ENCODE results near the gene ADM2. TPM values are rescaled to one million over a fixed set of nuclear protein-coding genes. Genes with fewer than 3 reads are reported as not detected.

Gene ADM2
- total RNA-seq, 1 experiment from 2014 or later, result 10.5 TPM

- Histone ChIP-seq H3K9me2 (ENCODE audit: insufficient read depth) (no peaks in the 10 kb centered on the region), H3K4me1 (replicated peaks; ENCODE audit: insufficient read depth) (no peaks in the 10 kb centered on the region), H2AFZ (no peak overlapping the region), H3K36me3 (ENCODE audit: low read depth) (peaks cover 24% of the 10 kb centered on the region), H4K20me1 (ENCODE audit: insufficient read depth) (peaks cover 26% of the 10 kb centered on the region), H3K79me2 (ENCODE audit: low read depth) (no peaks in the 10 kb centered on the region), H3K27ac (no peak overlapping the region), H3K9me3 (ENCODE audit: insufficient read depth, low read depth) (no peaks in the 10 kb centered on the region), H3K4me2 (no peak overlapping the region), H3K27me3 (ENCODE audit: insufficient read depth, low read depth) (no peaks in the 10 kb centered on the region), H3K4me3 (no peak overlapping the region), H3F3A (ENCODE audit: insufficient read depth, low read depth) (peaks cover 40% of the 10 kb centered on the region)
- POLR2A ChIA-PET (ENCODE audit: unreplicated experiment), result no interaction called here
- intact Hi-C loops (cut with micrococcal nuclease; ENCODE audit: unreplicated experiment), result no loop called here
- BruUV-seq (replicated peaks), result no TSS peak
- TF ChIP-seq CTCF (conservative IDR thresholded peaks at IDR 0.05), result no peak
- no peak for TF ChIP-seq EZH2 (IDR thresholded peaks at IDR 0.05; ENCODE audit: low read depth)
- CTCF ChIA-PET, result interaction anchor here (0.6 kb wide), 1 partner anchor 45 kb away, joined by 6 read pairs; no protein-coding TSS in a partner anchor
- no peak for DNase-seq
Observed at GRCh38 chr22:50454556-50455075, 26.7 kb upstream of the ADM2 start.

- peaks cover 29% of the 10 kb centered on the region for H4K20me1 ChIP-seq (ENCODE audit: insufficient read depth)
- intact Hi-C loops (cut with micrococcal nuclease; ENCODE audit: unreplicated experiment), result no loop called here
- no peak overlapping the region for H3K27ac ChIP-seq
- no peaks in the 10 kb centered on the region for H3K9me3 ChIP-seq (ENCODE audit: insufficient read depth, low read depth)
- no peaks in the 10 kb centered on the region for H3K27me3 ChIP-seq (ENCODE audit: insufficient read depth, low read depth)
- DNase-seq, result no peak
- H3K4me1 ChIP-seq (replicated peaks; ENCODE audit: insufficient read depth), result no peaks in the 10 kb centered on the region
- H3K4me2 ChIP-seq, result no peak overlapping the region
- TF ChIP-seq CTCF (conservative IDR thresholded peaks at IDR 0.05), result no peak
- TF ChIP-seq EZH2 (IDR thresholded peaks at IDR 0.05; ENCODE audit: low read depth), result no peak
- H3K9me2 ChIP-seq (ENCODE audit: insufficient read depth), result no peaks in the 10 kb centered on the region
- H3F3A ChIP-seq (ENCODE audit: insufficient read depth, low read depth), result peaks cover 39% of the 10 kb centered on the region
- H2AFZ ChIP-seq, result no peak overlapping the region
- CTCF ChIA-PET, result interaction anchor here (0.6 kb wide), 1 partner anchor 45 kb away, joined by 6 read pairs; no protein-coding TSS in a partner anchor
- BruUV-seq (replicated peaks), result no TSS peak
- no peaks in the 10 kb centered on the region for H3K79me2 ChIP-seq (ENCODE audit: low read depth)
- no peak overlapping the region for H3K4me3 ChIP-seq
- H3K36me3 ChIP-seq (ENCODE audit: low read depth), result peaks cover 30% of the 10 kb centered on the region
- POLR2A ChIA-PET (ENCODE audit: unreplicated experiment), result no interaction called here
Observed at GRCh38 chr22:50455201-50455600, 26.1 kb upstream of the ADM2 start.

GRCh38 chr22:50456026-50456425, 25.3 kb upstream of the ADM2 start:
- TF ChIP-seq CTCF (conservative IDR thresholded peaks at IDR 0.05) (no peak), EZH2 (IDR thresholded peaks at IDR 0.05; ENCODE audit: low read depth) (no peak)
- BruUV-seq (replicated peaks), result no TSS peak
- H3K36me3 ChIP-seq (ENCODE audit: low read depth), result peaks cover 31% of the 10 kb centered on the region
- peaks cover 37% of the 10 kb centered on the region for H3F3A ChIP-seq (ENCODE audit: insufficient read depth, low read depth)
- no peaks in the 10 kb centered on the region for H3K9me2 ChIP-seq (ENCODE audit: insufficient read depth)
- no peak for DNase-seq
- POLR2A ChIA-PET (ENCODE audit: unreplicated experiment), result no interaction called here
- H3K4me3 ChIP-seq, result no peak overlapping the region
- intact Hi-C loops (cut with micrococcal nuclease; ENCODE audit: unreplicated experiment), result no loop called here
- CTCF ChIA-PET, result no interaction called here
- no peak overlapping the region for H3K4me2 ChIP-seq
- H3K4me1 ChIP-seq (replicated peaks; ENCODE audit: insufficient read depth), result no peaks in the 10 kb centered on the region
- H3K27me3 ChIP-seq (ENCODE audit: insufficient read depth, low read depth), result no peaks in the 10 kb centered on the region
- no peak overlapping the region for H3K27ac ChIP-seq
- no peaks in the 10 kb centered on the region for H3K9me3 ChIP-seq (ENCODE audit: insufficient read depth, low read depth)
- no peak overlapping the region for H2AFZ ChIP-seq
- no peaks in the 10 kb centered on the region for H3K79me2 ChIP-seq (ENCODE audit: low read depth)
- H4K20me1 ChIP-seq (ENCODE audit: insufficient read depth), result peaks cover 29% of the 10 kb centered on the region
